NCI-H146 (cell line): ENCODE measurements around the gene NXF1.

Source experiments
- DNase-seq: peaks from one replicate; lab custom pipeline; 2025; lab: John Stamatoyannopoulos, UW

The NXF1 gene

GRCh38 chr11:62805076-62805892 lies at the start of gene NXF1:
NXF1 (minus strand) TSS chr11:62805440; CDS start chr11:62805356, 84 bp downstream.
- DNase-seq = peak; percentile 95

GRCh38 chr11:62854013-62854824 lies 49.0 kb upstream of the NXF1 start:
- DNase-seq = peak; percentile 11

GRCh38 chr11:62853279-62853965 lies 48.2 kb upstream of the NXF1 start:
- no peak for DNase-seq

GRCh38 chr11:62852523-62853188 lies 47.4 kb upstream of the NXF1 start:
- DNase-seq = no peak

GRCh38 chr11:62851807-62852522 lies 46.7 kb upstream of the NXF1 start:
- DNase-seq = no peak

GRCh38 chr11:62850911-62851806 lies 45.9 kb upstream of the NXF1 start:
- DNase-seq = peak; percentile 18

- no peak for DNase-seq
Observed at GRCh38 chr11:62847767-62848314, 42.6 kb upstream of the NXF1 start.

- DNase-seq = no peak
Observed at GRCh38 chr11:62846177-62846576, 40.9 kb upstream of the NXF1 start.

GRCh38 chr11:62844154-62844553 lies 38.9 kb upstream of the NXF1 start:
- DNase-seq = no peak

- DNase-seq = no peak
Observed at GRCh38 chr11:62843466-62843865, 38.2 kb upstream of the NXF1 start.

GRCh38 chr11:62842891-62843290 lies 37.7 kb upstream of the NXF1 start:
- peak; percentile 69 for DNase-seq

- DNase-seq = peak; percentile 81
Observed at GRCh38 chr11:62842171-62842741, 37.0 kb upstream of the NXF1 start.

GRCh38 chr11:62841361-62842170 lies 36.3 kb upstream of the NXF1 start:
- DNase-seq = peak; percentile 97

GRCh38 chr11:62840721-62841360 lies 35.6 kb upstream of the NXF1 start:
- peak; percentile 72 for DNase-seq

GRCh38 chr11:62839050-62839945 lies 34.1 kb upstream of the NXF1 start, which contains the start of gene WDR74:
WDR74 (minus strand) TSS chr11:62839590; CDS start chr11:62839570, 20 bp downstream.
- peak; percentile 90 for DNase-seq

GRCh38 chr11:62835336-62835735 lies 30.1 kb upstream of the NXF1 start:
- DNase-seq = no peak
